Neural cell (in vitro differentiated cells): ENCODE data around the gene CENPS. TPM values are rescaled to one million over a fixed set of nuclear protein-coding genes. Genes with fewer than 3 reads are reported as not detected.

Experiments
- H2AFZ ChIP-seq: fragments of 200-600, 300-800 bp; sonication (generic), shearing (Covaris generic); 2 replicates; pipeline ENCODE4 v1.6.0; 2014; ENCODE audit warnings: low read depth, mild to moderate bottlenecking, antibody characterized with exemption, low read length, moderate library complexity
- H3F3A ChIP-seq: fragments of 200-600 bp; shearing (Covaris generic); 2 replicates; pipeline ENCODE4 v1.6.1; 2016; ENCODE audit warnings: mild to moderate bottlenecking, moderate library complexity, mixed read lengths, antibody characterized with exemption, low read length; ENCODE audit not compliant: insufficient read depth, poor library complexity, severe bottlenecking
- H3K27ac ChIP-seq: fragments of 200-600, 300-800 bp; sonication (generic), shearing (Covaris generic); 2 replicates; pipeline ENCODE4 v1.5.1; 2014; ENCODE audit warnings: mild to moderate bottlenecking, low read length, moderate library complexity
- H3K27me3 ChIP-seq: fragments of 300-800, 200-600 bp; sonication (generic), shearing (Covaris generic); 2 replicates; pipeline ENCODE4 v1.6.0; 2014; ENCODE audit warnings: mild to moderate bottlenecking, low read depth, low read length, moderate library complexity; ENCODE audit not compliant: insufficient read depth
- H3K36me3 ChIP-seq: fragments of 300-800, 200-600 bp; sonication (generic), shearing (Covaris generic); 2 replicates; pipeline ENCODE4 v1.5.1; 2014; ENCODE audit warnings: mild to moderate bottlenecking, antibody characterized with exemption, low read length, moderate library complexity; ENCODE audit not compliant: insufficient read depth
- H3K4me2 ChIP-seq: fragments of 300-800, 200-600 bp; sonication (generic), shearing (Covaris generic); 2 replicates; pipeline ENCODE4 v1.6.0; 2014; ENCODE audit warnings: mild to moderate bottlenecking, low read length
- H3K4me3 ChIP-seq: fragments of 300-800, 200-600 bp; sonication (generic), shearing (Covaris generic); 2 replicates; pipeline ENCODE4 v1.5.1; 2014; ENCODE audit warnings: mild to moderate bottlenecking, low read length, moderate library complexity
- H3K79me2 ChIP-seq: fragments of 200-600 bp; shearing (Covaris generic); replicated peaks from 2 replicates; pipeline ENCODE4 v1.6.0; 2014; ENCODE audit warnings: mild to moderate bottlenecking, low read length, moderate library complexity; ENCODE audit not compliant: insufficient read depth
- H3K9ac ChIP-seq: fragments of 300-800, 200-600 bp; sonication (generic), shearing (Covaris generic); 2 replicates; pipeline ENCODE4 v1.6.1; 2016; ENCODE audit warnings: mild to moderate bottlenecking, low read length, mixed read lengths
- H3K9me2 ChIP-seq: fragments of 200-600 bp; shearing (Covaris generic); 2 replicates; pipeline ENCODE4 v1.6.1; 2016; ENCODE audit warnings: mild to moderate bottlenecking, low read length, mixed read lengths; ENCODE audit not compliant: insufficient read depth
- H3K9me3 ChIP-seq: fragments of 200-600, 300-800 bp; sonication (generic), shearing (Covaris generic); 2 replicates; pipeline ENCODE4 v1.6.1; 2016; ENCODE audit warnings: mild to moderate bottlenecking, mixed run types, low read length, moderate library complexity, mixed read lengths
- H4K20me1 ChIP-seq: fragments of 200-600 bp; shearing (Covaris generic); 2 replicates; pipeline ENCODE4 v1.6.1; 2016; ENCODE audit warnings: mild to moderate bottlenecking, mixed run types; ENCODE audit not compliant: insufficient read depth
- EP300 ChIP-seq: fragments of 450-650 bp; conservative IDR thresholded peaks from 2 replicates; pipeline ENCODE4 v1.6.1; 2014; ENCODE audit warnings: antibody characterized with exemption, mild to moderate bottlenecking, moderate library complexity; ENCODE audit not compliant: poor library complexity, severe bottlenecking
- EZH2 ChIP-seq: fragments of 200-600, 300-800 bp; shearing (Covaris generic), sonication (generic); IDR thresholded peaks from 2 replicates; pipeline ENCODE4 v1.6.1; 2014; ENCODE audit warnings: antibody characterized with exemption, low read length, borderline replicate concordance, mild to moderate bottlenecking; ENCODE audit not compliant: insufficient read depth, poor library complexity, severe bottlenecking
- MXI1 ChIP-seq: fragments of 450-650 bp; conservative IDR thresholded peaks from 2 replicates; pipeline ENCODE4 v1.6.1; 2014; ENCODE audit warnings: antibody characterized with exemption, mild to moderate bottlenecking; ENCODE audit not compliant: poor library complexity, severe bottlenecking
- POLR2AphosphoS5 ChIP-seq: IDR thresholded peaks from 2 replicates; pipeline ENCODE4 v1.6.1; 2012
- RAD21 ChIP-seq: fragments of 450-650 bp; conservative IDR thresholded peaks from 2 replicates; pipeline ENCODE4 v1.6.1; 2014; ENCODE audit warnings: antibody characterized with exemption, mild to moderate bottlenecking, moderate library complexity
- SMC3 ChIP-seq: fragments of 450-650 bp; conservative IDR thresholded peaks from 2 replicates; pipeline ENCODE4 v1.6.1; 2014; ENCODE audit warnings: antibody characterized with exemption, mild to moderate bottlenecking, moderate library complexity; ENCODE audit not compliant: poor library complexity
- TAF1 ChIP-seq: IDR thresholded peaks from 2 replicates; pipeline ENCODE4 v1.6.1; 2012; ENCODE audit warnings: low read depth
- polyA plus RNA-seq: library from polyadenylated mRNA; depleted of rRNA; stranded (reverse); fragments of >200 nt; gene quantifications from 2 replicates; pipeline ENCODE4 v1.2.3, GENCODE V29; 2014
- TF ChIP-seq, protein P1 (sequence below): fragments of 450-650 bp; IDR thresholded peaks from 2 replicates; pipeline ENCODE4 v1.5.1; 2014; ENCODE audit warnings: antibody characterized with exemption, mild to moderate bottlenecking, moderate library complexity; ENCODE audit not compliant: poor library complexity, severe bottlenecking
- TF ChIP-seq, protein P2 (sequence below): IDR thresholded peaks from 2 replicates; pipeline ENCODE4 v1.6.1; 2012; ENCODE audit warnings: borderline replicate concordance

CENPS gene
- polyA plus RNA-seq, 1 donor from 2014 or later = 16.5 TPM

DNA sequence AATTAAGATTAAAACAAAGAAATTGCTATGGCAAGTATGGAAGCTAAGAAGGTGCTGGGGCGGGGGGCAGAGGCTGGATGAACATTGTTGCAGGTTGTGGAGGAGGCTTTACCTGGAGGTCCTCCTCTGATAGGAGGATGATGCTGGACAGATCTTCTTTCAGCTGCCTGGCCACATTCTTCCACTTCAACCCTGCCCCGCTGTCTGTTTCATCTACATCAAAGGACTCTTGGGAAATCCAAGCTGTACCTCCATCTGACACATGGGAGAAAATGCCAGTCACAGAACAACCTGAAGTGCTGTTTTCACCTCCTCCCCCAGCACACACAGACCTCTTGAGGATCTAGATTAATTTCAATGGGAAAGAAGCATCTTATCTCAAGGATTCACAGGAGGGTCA is 36.8 kb downstream of the CENPS start:
- no peak overlapping the region for H3K4me3 ChIP-seq
- no peaks in the 10 kb centered on the region for H3K9me2 ChIP-seq
- H3K9ac ChIP-seq = no peak overlapping the region
- H4K20me1 ChIP-seq = no peaks in the 10 kb centered on the region
- no peaks in the 10 kb centered on the region for H3K9me3 ChIP-seq
- no peaks in the 10 kb centered on the region for H3K27me3 ChIP-seq
- H3K4me2 ChIP-seq = no peak overlapping the region
- H3K36me3 ChIP-seq = no peaks in the 10 kb centered on the region
- H2AFZ ChIP-seq = no peak overlapping the region
- no peak overlapping the region for H3K27ac ChIP-seq
- no peaks in the 10 kb centered on the region for H3K79me2 ChIP-seq
- H3F3A ChIP-seq = no peaks in the 10 kb centered on the region
- TF ChIP-seq POLR2AphosphoS5 (no peak), SMC3 (no peak), EZH2 (no peak), RAD21 (no peak), MXI1 (no peak), TAF1 (no peak), EP300 (no peak)
- TF ChIP-seq, protein P1, sequence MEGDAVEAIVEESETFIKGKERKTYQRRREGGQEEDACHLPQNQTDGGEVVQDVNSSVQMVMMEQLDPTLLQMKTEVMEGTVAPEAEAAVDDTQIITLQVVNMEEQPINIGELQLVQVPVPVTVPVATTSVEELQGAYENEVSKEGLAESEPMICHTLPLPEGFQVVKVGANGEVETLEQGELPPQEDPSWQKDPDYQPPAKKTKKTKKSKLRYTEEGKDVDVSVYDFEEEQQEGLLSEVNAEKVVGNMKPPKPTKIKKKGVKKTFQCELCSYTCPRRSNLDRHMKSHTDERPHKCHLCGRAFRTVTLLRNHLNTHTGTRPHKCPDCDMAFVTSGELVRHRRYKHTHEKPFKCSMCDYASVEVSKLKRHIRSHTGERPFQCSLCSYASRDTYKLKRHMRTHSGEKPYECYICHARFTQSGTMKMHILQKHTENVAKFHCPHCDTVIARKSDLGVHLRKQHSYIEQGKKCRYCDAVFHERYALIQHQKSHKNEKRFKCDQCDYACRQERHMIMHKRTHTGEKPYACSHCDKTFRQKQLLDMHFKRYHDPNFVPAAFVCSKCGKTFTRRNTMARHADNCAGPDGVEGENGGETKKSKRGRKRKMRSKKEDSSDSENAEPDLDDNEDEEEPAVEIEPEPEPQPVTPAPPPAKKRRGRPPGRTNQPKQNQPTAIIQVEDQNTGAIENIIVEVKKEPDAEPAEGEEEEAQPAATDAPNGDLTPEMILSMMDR = no peak
- TF ChIP-seq, protein P2, sequence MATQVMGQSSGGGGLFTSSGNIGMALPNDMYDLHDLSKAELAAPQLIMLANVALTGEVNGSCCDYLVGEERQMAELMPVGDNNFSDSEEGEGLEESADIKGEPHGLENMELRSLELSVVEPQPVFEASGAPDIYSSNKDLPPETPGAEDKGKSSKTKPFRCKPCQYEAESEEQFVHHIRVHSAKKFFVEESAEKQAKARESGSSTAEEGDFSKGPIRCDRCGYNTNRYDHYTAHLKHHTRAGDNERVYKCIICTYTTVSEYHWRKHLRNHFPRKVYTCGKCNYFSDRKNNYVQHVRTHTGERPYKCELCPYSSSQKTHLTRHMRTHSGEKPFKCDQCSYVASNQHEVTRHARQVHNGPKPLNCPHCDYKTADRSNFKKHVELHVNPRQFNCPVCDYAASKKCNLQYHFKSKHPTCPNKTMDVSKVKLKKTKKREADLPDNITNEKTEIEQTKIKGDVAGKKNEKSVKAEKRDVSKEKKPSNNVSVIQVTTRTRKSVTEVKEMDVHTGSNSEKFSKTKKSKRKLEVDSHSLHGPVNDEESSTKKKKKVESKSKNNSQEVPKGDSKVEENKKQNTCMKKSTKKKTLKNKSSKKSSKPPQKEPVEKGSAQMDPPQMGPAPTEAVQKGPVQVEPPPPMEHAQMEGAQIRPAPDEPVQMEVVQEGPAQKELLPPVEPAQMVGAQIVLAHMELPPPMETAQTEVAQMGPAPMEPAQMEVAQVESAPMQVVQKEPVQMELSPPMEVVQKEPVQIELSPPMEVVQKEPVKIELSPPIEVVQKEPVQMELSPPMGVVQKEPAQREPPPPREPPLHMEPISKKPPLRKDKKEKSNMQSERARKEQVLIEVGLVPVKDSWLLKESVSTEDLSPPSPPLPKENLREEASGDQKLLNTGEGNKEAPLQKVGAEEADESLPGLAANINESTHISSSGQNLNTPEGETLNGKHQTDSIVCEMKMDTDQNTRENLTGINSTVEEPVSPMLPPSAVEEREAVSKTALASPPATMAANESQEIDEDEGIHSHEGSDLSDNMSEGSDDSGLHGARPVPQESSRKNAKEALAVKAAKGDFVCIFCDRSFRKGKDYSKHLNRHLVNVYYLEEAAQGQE = no peak

DNA sequence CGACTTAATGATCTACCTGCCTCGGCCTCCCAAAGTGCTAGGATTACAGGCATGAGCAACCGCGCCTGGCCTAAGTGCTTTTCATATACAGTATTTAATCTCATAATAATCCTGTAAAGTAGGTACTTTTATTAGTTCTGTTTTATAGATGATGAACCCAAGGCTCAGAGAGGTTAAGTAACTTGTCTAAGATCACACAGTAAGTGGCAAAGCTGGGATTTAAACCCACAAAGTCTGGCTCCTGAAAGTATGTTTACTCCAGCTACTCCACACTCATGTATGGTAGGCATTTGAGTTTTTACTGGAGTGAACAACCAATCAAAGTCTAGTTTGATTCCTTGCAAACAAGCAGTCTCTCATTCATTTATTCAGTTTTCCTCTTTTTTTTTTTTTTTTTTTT is 39.8 kb downstream of the CENPS start:
- Histone ChIP-seq H3K36me3 (no peaks in the 10 kb centered on the region), H3K4me2 (no peak overlapping the region), H3K9me2 (no peaks in the 10 kb centered on the region), H2AFZ (no peak overlapping the region), H3K9ac (no peak overlapping the region), H3K9me3 (no peaks in the 10 kb centered on the region), H3K4me3 (no peak overlapping the region), H3F3A (no peaks in the 10 kb centered on the region), H3K79me2 (no peaks in the 10 kb centered on the region), H4K20me1 (no peaks in the 10 kb centered on the region), H3K27ac (no peak overlapping the region), H3K27me3 (no peaks in the 10 kb centered on the region)
- no peak for TF ChIP-seq POLR2AphosphoS5
- no peak for TF ChIP-seq MXI1
- TF ChIP-seq EP300 = no peak
- no peak for TF ChIP-seq RAD21
- no peak for TF ChIP-seq EZH2
- TF ChIP-seq SMC3 = no peak
- TF ChIP-seq, protein P2 = no peak
- TF ChIP-seq, protein P1 = no peak
- TF ChIP-seq TAF1 = no peak
